ENCODE measurements around the gene KCNC4.

GRCh38 chr1:110161849-110162248 lies 48.3 kb upstream of the KCNC4 start:
- TF ChIP-seq POLR2A (IDR thresholded peaks at IDR 0.05) (no peak), CTCF (IDR thresholded peaks at IDR 0.05) (no peak)
